Measurements from ENCODE around the gene EIF3A.
"Not testable (repeated sequence)": the region's sequence is repeated elsewhere in the genome, so short reads cannot be mapped to it uniquely, and the experiment has no call there.

EIF3A gene

DNA sequence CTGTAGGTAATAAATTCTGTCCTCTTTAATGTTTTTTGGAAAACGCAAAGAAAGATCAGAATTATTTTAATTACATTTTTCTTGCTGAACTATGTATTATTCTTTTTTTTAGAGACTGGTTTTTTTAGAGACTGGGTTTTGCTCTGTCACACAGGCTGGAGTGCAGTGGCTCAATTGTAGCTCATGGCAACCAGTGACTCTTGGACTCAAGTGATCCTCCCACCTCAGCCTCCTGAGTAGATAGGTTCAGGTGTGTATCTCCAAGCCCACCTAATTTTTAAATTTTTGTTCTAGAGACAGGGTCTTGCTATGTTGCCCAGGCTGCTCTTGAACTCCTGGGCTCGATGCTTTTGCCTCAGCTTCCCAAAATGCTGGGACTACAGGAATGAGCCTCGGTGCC lies 18.0 kb upstream of the EIF3A start:
- DNase-seq: no peak

- not testable (repeated sequence) for DNase-seq
These were observed 16.2 kb upstream of the EIF3A start for GRCh38 chr10:119096641-119097415.

GRCh38 chr10:119095640-119096039 lies 15.0 kb upstream of the EIF3A start:
- DNase-seq: peak in 1 of 5 donors; percentile 61

DNA sequence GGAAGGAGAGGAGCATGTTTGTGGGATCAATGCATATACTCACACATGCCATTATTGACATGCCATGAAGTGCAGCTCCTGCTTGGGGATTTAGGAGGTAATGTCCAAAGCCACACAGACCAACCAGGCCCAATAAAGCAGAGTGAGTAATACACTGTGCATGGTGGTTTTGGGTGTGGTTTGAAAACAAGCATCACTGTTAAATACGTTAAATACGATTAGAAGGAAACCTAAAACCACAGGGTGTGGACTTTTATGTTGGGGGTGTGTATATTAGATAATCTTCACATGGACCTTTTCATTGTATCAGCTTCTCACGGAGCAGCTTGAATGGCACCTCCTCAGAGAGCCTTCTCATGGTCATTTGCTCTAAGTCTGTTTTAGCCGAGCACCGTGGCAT lies 10.4 kb upstream of the EIF3A start:
- DNase-seq: peak; percentile 16 to 91 (median 47)

GRCh38 chr10:119090026-119090795 lies 9.6 kb upstream of the EIF3A start:
- peak in 4 of 5 donors; percentile 18 to 87 (median 32) for DNase-seq

DNA sequence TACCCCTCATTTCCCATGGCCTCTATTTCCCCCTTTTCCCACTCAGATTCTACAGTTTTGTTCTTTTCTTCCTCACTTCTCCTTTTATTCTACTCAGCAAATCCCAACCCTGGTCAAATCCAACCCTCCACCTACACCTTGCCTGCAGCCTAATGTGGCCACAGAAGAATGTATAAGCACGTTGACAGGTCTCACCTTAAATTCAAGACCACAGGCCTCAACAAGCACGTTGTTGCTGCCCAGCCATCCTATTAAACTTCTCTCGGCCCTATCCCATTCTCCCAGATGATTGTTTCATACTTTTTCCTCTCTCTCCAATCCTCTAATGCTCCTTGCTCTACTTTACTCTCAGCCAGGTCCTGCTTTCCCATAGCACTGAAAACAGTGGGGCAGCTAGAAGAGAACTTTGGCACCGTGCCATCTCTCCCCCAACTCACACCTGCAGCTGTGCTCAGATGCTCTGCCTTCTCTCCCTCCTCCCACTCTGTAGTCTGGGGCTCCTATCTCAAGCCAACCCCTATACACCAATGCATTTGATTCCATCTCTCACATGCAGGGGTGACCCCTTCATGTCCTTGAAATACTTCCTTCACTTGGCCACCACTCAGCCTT lies 6.8 kb upstream of the EIF3A start:
- no peak for DNase-seq

- no peak for DNase-seq
These were observed 4.3 kb upstream of the EIF3A start for GRCh38 chr10:119084896-119085295.

DNA sequence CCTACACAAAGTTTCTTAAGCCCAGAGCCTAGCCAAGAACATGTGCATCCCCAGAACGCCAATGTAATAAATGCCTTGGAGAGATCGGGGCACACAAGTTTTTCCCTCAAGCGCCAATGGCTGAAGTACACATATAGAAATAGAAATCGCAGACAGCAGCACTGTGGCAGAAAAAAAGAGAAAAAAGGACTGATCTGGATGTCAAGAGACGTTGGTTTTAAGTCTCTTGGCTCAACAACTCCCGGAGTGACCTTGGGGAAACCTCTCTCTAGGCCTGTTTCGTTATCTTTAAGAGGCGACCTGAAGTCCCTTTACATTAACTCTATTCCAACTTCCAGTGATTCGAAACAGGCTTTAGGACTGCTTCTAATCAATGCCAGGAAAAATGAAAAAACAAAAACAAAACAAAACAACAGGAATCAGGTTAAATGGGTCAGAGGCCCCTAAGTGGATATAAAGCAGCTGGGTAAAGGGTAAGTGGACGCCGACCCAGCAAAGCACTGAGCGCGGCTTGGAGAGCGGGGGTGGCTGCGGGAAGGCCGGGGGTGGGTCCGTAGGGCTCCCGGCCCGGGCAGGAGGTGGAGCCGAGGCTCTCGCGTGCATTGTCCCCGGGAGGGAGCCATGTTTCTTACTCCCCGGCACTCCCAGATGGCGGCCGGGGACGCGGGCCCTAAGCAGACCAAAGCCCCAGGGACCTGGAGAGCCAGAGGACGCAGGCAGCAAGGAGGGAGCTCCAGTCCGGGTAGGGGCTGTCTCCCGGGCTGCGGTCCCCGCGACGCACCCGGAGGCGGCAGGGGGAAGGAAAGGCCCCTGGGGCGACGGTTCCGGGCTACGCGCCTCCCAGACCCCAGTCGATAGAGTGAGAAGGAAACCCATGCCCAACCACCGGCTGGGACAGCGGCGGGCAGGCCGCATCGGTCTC lies 757 bp downstream of the EIF3A start:
- DNase-seq: peak; percentile 34 to 78 (median 56)

DNA sequence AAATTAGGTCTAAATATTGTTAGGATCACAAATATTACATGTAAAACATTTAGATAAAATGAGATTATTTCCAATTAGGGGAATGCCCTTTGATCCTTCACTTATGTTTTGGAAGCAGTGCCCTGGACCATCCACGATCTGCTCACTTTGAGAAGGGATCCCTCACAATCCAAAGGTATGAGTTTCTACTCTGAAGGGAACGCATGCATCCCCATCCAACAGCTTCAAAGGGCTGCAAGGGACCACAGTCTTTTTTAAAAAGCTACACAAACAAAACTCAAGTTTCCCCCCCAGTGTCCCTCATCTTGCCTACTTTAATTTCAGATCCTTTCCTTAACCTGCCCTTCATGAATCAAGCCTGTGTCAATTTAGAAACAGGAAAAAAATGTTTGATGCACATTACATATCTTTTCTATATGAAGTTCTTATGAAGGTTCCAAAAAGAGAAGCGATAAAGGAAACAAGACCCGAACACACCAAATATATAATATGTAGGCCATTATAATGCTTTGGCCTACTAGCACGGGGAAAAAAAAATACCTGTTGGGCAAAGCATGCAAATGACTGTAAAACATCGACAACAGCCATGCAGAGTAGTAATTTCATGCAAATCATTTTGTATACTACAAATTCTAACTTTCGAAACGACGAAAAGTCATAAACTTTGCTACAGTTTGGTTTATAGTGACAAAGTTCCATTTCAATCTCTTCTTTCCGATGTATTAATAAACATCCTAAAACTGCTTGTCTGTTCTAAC lies 2.0 kb downstream of the EIF3A start:
- no peak for DNase-seq

DNA sequence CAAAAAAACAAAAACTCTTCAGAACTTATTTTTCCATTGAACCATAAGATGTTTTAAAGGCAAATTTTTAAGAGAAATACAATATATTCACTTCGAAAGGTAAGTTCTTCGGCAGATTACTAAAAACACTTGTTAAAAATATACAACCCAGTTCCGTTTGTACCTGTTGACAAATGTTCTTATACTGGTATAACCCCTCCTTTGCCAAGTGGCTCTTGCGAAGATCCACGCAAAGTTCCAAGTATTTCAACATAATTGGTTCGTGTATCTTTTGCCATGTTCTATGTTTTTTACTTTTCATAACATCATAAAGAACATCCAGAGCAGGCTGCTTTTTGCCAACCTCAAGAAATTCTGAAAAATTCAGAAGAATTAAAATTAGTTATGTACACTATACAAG lies 7.0 kb downstream of the EIF3A start:
- DNase-seq: no peak

DNA sequence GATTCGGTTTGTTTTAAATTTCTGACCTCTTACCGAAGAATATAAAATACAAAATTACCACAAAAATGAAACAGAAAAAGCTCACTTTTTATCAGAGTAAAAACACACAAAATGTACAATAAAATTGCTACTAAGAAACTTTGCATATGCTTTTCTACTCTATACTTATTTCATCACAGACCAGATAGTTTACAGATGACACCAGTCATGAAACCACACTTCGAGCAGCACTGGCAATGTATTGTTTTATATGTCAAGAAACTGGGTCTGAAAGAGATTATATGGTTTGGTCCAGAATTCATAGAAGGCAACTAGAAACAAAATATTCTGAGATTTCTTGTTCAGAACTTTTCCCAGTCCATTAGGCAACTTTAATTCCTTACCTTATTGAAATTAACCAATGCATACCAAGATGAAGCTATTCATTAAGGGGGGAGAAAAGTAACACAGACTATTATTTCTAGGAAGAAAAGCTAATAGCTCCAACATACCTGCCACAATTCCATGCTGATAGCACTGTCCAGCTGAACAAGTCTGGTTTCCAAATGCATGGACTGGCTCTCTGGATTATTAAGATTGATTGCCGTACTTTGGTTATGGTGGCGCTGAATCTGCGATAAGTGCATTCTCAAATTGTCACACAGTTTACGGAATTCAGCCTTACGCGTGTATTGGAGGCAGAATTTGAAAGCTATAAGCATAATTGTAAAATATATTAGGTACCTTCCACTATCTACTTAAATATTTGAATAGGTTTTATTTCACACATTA lies 10.0 kb downstream of the EIF3A start:
- DNase-seq: no peak

GRCh38 chr10:119061926-119062325 lies 18.7 kb downstream of the EIF3A start:
- DNase-seq: no peak

GRCh38 chr10:119061352-119061751 lies 19.3 kb downstream of the EIF3A start:
- no peak for DNase-seq

DNA sequence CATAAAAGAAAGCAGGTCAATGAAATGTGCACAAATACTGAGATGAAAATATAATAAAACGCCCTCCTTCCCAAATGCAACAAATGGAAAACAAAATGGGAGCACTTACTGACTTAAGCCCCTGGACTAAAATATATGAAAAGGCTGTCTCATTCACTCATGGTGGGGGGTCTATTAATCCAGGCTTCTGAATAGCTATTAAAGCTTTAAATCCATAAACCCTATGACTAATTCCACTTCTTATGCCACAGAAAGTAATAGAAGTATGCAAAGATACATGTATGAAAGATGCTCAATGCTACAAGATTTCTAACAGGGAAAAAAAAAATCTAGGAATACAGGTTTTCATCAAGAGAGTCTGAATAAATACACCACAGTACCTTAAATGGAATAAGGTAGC lies 20.5 kb downstream of the EIF3A start:
- no peak for DNase-seq

DNA sequence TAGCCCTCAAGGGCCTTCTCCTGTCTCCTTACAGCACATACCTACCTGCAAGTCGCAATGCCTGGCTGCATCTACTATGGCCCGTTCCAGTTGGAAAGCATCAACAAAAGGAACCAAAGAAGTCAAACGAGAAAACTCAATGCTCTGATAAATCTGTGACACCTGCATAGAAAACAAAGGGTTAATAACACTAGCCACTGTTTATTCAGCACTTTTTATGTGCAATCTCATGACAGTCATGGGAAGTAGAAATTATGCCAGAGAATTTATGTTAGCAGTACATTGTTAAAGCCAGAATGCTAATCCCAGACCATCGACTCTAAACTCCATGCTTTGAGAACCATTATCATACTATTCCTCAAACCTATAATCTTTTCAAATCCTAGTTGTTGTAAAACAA lies 21.1 kb downstream of the EIF3A start:
- DNase-seq: no peak

GRCh38 chr10:119058010-119058409 lies 22.6 kb downstream of the EIF3A start:
- DNase-seq: no peak

DNA sequence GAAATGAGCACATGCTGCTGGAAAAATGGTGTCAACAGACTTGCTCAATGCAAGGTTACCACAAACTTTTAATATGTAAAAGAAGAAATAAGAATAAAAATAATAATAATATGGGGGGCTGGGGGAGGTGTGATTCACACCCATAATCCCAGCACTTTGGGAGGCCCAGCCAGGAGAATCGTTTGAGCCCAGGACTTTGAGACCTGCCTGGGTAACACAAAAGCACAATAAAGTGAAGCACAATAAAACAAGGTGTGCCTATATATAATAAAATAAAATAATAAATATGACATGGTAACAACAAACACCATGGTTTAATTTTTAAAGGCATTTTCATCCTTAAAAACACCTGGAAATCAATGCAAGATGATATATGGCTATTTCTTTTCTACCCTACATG lies 25.1 kb downstream of the EIF3A start:
- no peak for DNase-seq

GRCh38 chr10:119051775-119052174 lies 28.8 kb downstream of the EIF3A start:
- DNase-seq: no peak

GRCh38 chr10:119049777-119050176 lies 30.8 kb downstream of the EIF3A start:
- no peak for DNase-seq

DNA sequence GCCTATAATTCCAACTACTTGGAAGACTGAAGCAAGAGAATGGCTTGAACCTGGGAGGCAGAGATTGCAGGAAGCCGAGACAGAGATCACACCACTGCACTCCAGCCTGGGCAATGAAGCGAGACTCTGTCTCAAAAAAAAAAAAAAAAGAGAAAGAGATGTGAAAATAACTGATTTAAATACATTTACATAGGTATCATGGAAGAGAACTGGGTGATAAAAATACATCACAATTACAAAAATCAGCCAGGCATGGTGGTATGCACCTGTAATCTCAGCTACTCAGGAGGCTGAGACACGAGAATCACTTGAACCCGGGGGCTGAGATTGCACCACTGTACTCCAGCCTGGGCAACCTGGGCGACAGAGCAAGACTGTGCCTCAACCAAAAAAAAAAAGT lies 31.3 kb downstream of the EIF3A start:
- DNase-seq: no peak

- DNase-seq: no peak
These were observed 35.1 kb downstream of the EIF3A start for GRCh38 chr10:119045561-119045960.

Measured in T-helper 1 cell (primary cell).